PC-3 (cell line): ENCODE results near the gene KCNJ10. TPM values are rescaled to one million over a fixed set of nuclear protein-coding genes. Genes with fewer than 3 reads are reported as not detected.

Source experiments
- ATAC-seq: fragments of 200-7000 bp; cut with Tn5 transposase; 2 replicates; pipeline ENCODE4 v1.9.1; 2020; ENCODE audit warnings: mild to moderate bottlenecking, moderate library complexity
- BruUV-seq: library from RNA; stranded (reverse); fragments of 400-500 nt; replicated peaks from 2 replicates; lab custom pipeline; 2021; lab: Mats Ljungman, UMichigan
- CTCF ChIA-PET: fragments of 300-600 bp; sonication (Branson Sonifier 250); formaldehyde crosslinking; loops from one replicate; lab custom pipeline; 2022; ENCODE audit warnings: antibody characterized with exemption; lab: Charles Lee
- POLR2A ChIA-PET: fragments of 300-600 bp; sonication (Branson Sonifier 250); formaldehyde crosslinking; loops from one replicate; lab custom pipeline; 2022; ENCODE audit warnings: antibody characterized with exemption; ENCODE audit not compliant: unreplicated experiment; lab: Charles Lee
- DNase-seq: peaks from one replicate; pipeline ENCODE4 v3.0.0-alpha.2; 2015
- H2AFZ ChIP-seq: fragments of 300-600 bp; sonication (generic); 2 replicates; pipeline ENCODE4 v1.6.0; 2016; ENCODE audit warnings: antibody characterized with exemption, low read length
- H3F3A ChIP-seq: fragments of 300-600 bp; sonication (generic); one replicate; pipeline ENCODE4 v1.6.0; 2017; ENCODE audit warnings: antibody characterized with exemption, low read length, control low read depth, mild to moderate bottlenecking; ENCODE audit not compliant: unreplicated experiment
- H3K27ac ChIP-seq: fragments of 300-600 bp; sonication (generic); 2 replicates; pipeline ENCODE4 v1.5.1; 2016; ENCODE audit warnings: mild to moderate bottlenecking, low read length
- H3K27me3 ChIP-seq: fragments of 300-600 bp; sonication (generic); 2 replicates; pipeline ENCODE4 v1.6.1; 2016; ENCODE audit warnings: low read length, mixed read lengths
- H3K36me3 ChIP-seq: fragments of 300-600 bp; sonication (generic); 2 replicates; pipeline ENCODE4 v1.6.1; 2016; ENCODE audit warnings: low read depth, mixed run types, low read length, mixed read lengths
- H3K4me1 ChIP-seq: fragments of 300-600 bp; sonication (generic); 2 replicates; pipeline ENCODE4 v1.5.1; 2016; ENCODE audit warnings: low read length; ENCODE audit not compliant: insufficient read depth
- H3K4me2 ChIP-seq: fragments of 300-600 bp; sonication (generic); 2 replicates; pipeline ENCODE4 v1.6.0; 2016; ENCODE audit warnings: low read length
- H3K4me3 ChIP-seq: fragments of 300-600 bp; sonication (generic); 2 replicates; pipeline ENCODE4 v1.5.1; 2016; ENCODE audit warnings: mild to moderate bottlenecking, low read length, mixed read lengths
- H3K79me2 ChIP-seq: fragments of 300-600 bp; sonication (generic); 2 replicates; pipeline ENCODE4 v1.6.1; 2017; ENCODE audit warnings: low read length, mixed read lengths
- H3K9ac ChIP-seq: fragments of 300-600 bp; sonication (generic); 2 replicates; pipeline ENCODE4 v1.6.0; 2016; ENCODE audit warnings: mild to moderate bottlenecking, low read length
- H3K9me2 ChIP-seq: fragments of 300-600 bp; sonication (generic); replicated peaks from 2 replicates; pipeline ENCODE4 v1.6.1; 2016; ENCODE audit warnings: mixed run types, low read length, mixed read lengths
- H3K9me3 ChIP-seq: fragments of 300-600 bp; sonication (generic); 2 replicates; pipeline ENCODE4 v1.6.1; 2016; ENCODE audit warnings: low read length, mixed read lengths
- H4K20me1 ChIP-seq: fragments of 300-600 bp; sonication (generic); 2 replicates; pipeline ENCODE4 v1.6.1; 2016; ENCODE audit warnings: low read length, mixed read lengths
- EZH2 ChIP-seq: fragments of 300-600 bp; sonication (generic); IDR thresholded peaks from one replicate; pipeline ENCODE4 v1.6.1; 2017; ENCODE audit warnings: antibody characterized with exemption, mild to moderate bottlenecking, low read length; ENCODE audit not compliant: unreplicated experiment
- EZH2phosphoT487 ChIP-seq: fragments of 300-600 bp; sonication (generic); IDR thresholded peaks from 2 replicates; pipeline ENCODE4 v1.6.1; 2018; ENCODE audit warnings: mild to moderate bottlenecking, antibody characterized with exemption, low read length, borderline replicate concordance
- intact Hi-C: fragments of 100-400 bp; cut with micrococcal nuclease; formaldehyde crosslinking; loops from 2 replicates; pipeline ENCODE4 v1.9.0; 2023
- total RNA-seq: library from RNA; depleted of rRNA; stranded (reverse); fragments of >200 nt; gene quantifications from 2 replicates; pipeline ENCODE4 v1.2.3, GENCODE V29; 2014
- TF ChIP-seq, protein P1 (sequence below): fragments of 300-600 bp; sonication (generic); conservative IDR thresholded peaks from 2 replicates; pipeline ENCODE4 v1.5.1; 2017; ENCODE audit warnings: antibody characterized with exemption, low read depth, mild to moderate bottlenecking, low read length

Gene KCNJ10
- total RNA-seq, 1 experiment from 2014 or later, result 0.15 TPM

DNA sequence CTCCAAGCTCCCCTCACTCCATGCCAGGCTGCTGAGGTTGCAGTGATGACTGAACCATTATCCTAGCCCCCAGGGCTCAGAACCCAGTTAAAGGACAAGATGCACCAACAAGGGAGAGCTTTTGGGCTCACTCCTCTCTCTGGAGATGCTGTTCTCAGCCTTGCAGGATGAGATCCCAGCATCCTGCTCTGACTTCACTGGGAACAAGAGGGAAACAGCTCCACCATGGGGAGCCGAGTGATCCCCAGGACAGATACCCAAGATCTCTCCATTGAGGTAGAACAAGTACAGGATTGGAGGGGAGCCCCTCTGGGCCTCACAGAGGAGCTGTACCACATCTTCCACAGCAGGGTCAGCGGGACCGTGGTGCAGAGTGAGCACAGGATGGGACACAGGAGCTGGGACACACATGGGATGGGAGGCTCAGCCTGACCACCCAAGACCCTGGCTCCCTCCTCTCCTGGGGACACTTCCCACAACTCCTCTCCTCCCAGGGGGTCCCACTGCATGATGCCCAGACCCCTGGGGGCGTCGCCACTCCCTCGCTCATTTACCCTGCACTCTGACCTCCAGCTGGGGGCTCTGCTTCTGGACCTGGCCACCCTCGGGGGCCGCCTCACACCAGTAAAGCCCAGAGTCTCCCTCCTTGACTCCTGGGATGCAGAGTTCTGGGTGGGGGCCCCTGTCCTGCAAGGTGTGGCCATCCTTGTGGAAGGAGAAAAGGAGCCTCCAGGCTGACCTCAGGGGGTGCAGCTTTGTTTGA, 97.3 kb downstream of the KCNJ10 start:
- Histone ChIP-seq H3F3A (no peaks in the 10 kb centered on the region), H3K27ac (no peak overlapping the region), H3K27me3 (peaks cover 3% of the 10 kb centered on the region; the same call in 1 of the 2 replicates), H3K36me3 (no peaks in the 10 kb centered on the region), H4K20me1 (no peaks in the 10 kb centered on the region), H3K9me2 (no peaks in the 10 kb centered on the region), H3K4me3 (no peak overlapping the region), H3K4me2 (no peak overlapping the region), H3K4me1 (no peaks in the 10 kb centered on the region), H3K9me3 (no peaks in the 10 kb centered on the region), H3K9ac (no peak overlapping the region), H3K79me2 (no peaks in the 10 kb centered on the region), H2AFZ (no peak overlapping the region)
- ATAC-seq (no peak), DNase-seq (no peak)
- intact Hi-C loops, result no loop called here
- ChIA-PET CTCF (no interaction called here), POLR2A (no interaction called here)
- BruUV-seq, result no TSS peak
- no peak for TF ChIP-seq EZH2phosphoT487
- TF ChIP-seq, protein P1, sequence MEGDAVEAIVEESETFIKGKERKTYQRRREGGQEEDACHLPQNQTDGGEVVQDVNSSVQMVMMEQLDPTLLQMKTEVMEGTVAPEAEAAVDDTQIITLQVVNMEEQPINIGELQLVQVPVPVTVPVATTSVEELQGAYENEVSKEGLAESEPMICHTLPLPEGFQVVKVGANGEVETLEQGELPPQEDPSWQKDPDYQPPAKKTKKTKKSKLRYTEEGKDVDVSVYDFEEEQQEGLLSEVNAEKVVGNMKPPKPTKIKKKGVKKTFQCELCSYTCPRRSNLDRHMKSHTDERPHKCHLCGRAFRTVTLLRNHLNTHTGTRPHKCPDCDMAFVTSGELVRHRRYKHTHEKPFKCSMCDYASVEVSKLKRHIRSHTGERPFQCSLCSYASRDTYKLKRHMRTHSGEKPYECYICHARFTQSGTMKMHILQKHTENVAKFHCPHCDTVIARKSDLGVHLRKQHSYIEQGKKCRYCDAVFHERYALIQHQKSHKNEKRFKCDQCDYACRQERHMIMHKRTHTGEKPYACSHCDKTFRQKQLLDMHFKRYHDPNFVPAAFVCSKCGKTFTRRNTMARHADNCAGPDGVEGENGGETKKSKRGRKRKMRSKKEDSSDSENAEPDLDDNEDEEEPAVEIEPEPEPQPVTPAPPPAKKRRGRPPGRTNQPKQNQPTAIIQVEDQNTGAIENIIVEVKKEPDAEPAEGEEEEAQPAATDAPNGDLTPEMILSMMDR, result no peak
- TF ChIP-seq EZH2, result no peak

DNA sequence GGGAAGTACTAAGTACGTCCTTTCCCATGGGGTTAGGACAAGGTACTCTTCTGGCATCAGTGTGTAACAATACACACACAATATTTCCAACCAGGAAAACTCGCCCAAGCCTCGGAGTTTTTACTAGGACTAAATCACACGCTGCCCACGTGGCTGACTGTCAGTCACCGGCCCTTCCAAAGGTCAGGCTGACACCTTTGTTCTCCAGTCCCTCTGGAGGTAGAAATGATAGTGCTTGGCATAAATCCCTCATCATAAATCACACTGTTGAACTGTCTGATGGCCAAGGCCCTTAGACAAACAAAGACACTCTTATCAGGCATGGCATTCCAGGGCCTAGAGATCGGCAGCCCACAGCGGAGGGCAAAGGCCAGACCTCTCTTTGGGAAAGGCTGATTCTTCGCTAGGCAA, 99.0 kb downstream of the KCNJ10 start:
- POLR2A ChIA-PET, result no interaction called here
- H3K36me3 ChIP-seq, result no peaks in the 10 kb centered on the region
- H3K9ac ChIP-seq, result no peak overlapping the region
- no peak for TF ChIP-seq EZH2
- no peak for TF ChIP-seq EZH2phosphoT487
- TF ChIP-seq, protein P1, result no peak
- H4K20me1 ChIP-seq, result no peaks in the 10 kb centered on the region
- H3K4me1 ChIP-seq, result no peaks in the 10 kb centered on the region
- H3K27ac ChIP-seq, result no peak overlapping the region
- DNase-seq (no peak), ATAC-seq (no peak)
- H3K9me3 ChIP-seq, result no peaks in the 10 kb centered on the region
- H3F3A ChIP-seq, result no peaks in the 10 kb centered on the region
- no TSS peak for BruUV-seq
- no peak overlapping the region for H2AFZ ChIP-seq
- CTCF ChIA-PET, result interaction anchor here (0.5 kb wide), 1 partner anchor 81 kb away, joined by 5 read pairs; no protein-coding TSS in a partner anchor
- intact Hi-C loops, result no loop called here
- H3K27me3 ChIP-seq, result peaks cover 3% of the 10 kb centered on the region; the same call in 1 of the 2 replicates
- H3K9me2 ChIP-seq, result no peaks in the 10 kb centered on the region
- H3K4me2 ChIP-seq, result no peak overlapping the region
- no peaks in the 10 kb centered on the region for H3K79me2 ChIP-seq
- no peak overlapping the region for H3K4me3 ChIP-seq

DNA sequence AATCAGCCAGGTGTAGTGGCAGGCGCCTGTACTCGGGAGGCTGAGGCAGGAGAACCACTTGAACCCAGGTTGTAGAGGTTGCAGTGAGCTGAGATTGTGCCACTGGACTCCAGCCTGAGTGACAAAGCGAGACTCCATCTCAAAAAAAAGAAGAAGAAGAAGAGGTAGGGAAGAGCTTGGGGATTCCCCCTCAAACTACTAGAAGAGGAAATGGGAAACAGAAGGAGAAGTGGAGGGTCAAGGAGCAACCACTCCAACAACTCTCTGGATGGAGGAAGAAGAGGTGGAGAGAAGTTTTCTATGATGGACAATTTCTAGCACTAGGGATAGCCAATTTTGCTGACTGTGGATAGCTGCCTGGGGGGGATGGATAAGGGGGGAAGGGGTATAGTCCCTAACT, 101.1 kb downstream of the KCNJ10 start:
- Histone ChIP-seq H3K79me2 (no peaks in the 10 kb centered on the region), H4K20me1 (no peaks in the 10 kb centered on the region), H3K9ac (no peak overlapping the region), H3K9me2 (no peaks in the 10 kb centered on the region), H3K27me3 (no peaks in the 10 kb centered on the region), H2AFZ (no peak overlapping the region), H3F3A (no peaks in the 10 kb centered on the region), H3K36me3 (no peaks in the 10 kb centered on the region), H3K4me3 (no peak overlapping the region), H3K27ac (no peak overlapping the region), H3K4me2 (no peak overlapping the region), H3K4me1 (no peaks in the 10 kb centered on the region), H3K9me3 (no peaks in the 10 kb centered on the region)
- ChIA-PET CTCF (no interaction called here), POLR2A (no interaction called here)
- DNase-seq (no peak), ATAC-seq (no peak)
- TF ChIP-seq EZH2 (no peak), EZH2phosphoT487 (no peak)
- TF ChIP-seq, protein P1, result no peak
- intact Hi-C loops, result no loop called here
- no TSS peak for BruUV-seq
